Stomach (tissue), 4 donors: ENCODE results near the gene RXRA.

Experiments
- CTCF ChIP-seq, 7 experiments: fragments of 450-650 bp in 4 of 7; fragments of 200-600 bp in 3 of 7; sonication (generic) in 3 of 7; IDR thresholded peaks; one replicate each; pipeline ENCODE4 v1.5.1; 2016 to 2019; ENCODE audit warnings: antibody characterized with exemption in 7 of 7, control low read depth in 2 of 7, mild to moderate bottlenecking in 1 of 7
- POLR2A ChIP-seq, 4 donors: fragments of 450-650 bp; IDR thresholded peaks; one replicate each; pipeline ENCODE4 v1.6.1; 2016; ENCODE audit warnings: antibody characterized with exemption in 4 of 4, control low read depth in 2 of 4, mild to moderate bottlenecking in 1 of 4, moderate library complexity in 1 of 4
- POLR2AphosphoS5 ChIP-seq, 3 donors: sonication (generic); formaldehyde crosslinking; IDR thresholded peaks; one replicate each; pipeline ENCODE4 v1.6.1; 2016; ENCODE audit warnings: antibody characterized with exemption in 3 of 3

DNA sequence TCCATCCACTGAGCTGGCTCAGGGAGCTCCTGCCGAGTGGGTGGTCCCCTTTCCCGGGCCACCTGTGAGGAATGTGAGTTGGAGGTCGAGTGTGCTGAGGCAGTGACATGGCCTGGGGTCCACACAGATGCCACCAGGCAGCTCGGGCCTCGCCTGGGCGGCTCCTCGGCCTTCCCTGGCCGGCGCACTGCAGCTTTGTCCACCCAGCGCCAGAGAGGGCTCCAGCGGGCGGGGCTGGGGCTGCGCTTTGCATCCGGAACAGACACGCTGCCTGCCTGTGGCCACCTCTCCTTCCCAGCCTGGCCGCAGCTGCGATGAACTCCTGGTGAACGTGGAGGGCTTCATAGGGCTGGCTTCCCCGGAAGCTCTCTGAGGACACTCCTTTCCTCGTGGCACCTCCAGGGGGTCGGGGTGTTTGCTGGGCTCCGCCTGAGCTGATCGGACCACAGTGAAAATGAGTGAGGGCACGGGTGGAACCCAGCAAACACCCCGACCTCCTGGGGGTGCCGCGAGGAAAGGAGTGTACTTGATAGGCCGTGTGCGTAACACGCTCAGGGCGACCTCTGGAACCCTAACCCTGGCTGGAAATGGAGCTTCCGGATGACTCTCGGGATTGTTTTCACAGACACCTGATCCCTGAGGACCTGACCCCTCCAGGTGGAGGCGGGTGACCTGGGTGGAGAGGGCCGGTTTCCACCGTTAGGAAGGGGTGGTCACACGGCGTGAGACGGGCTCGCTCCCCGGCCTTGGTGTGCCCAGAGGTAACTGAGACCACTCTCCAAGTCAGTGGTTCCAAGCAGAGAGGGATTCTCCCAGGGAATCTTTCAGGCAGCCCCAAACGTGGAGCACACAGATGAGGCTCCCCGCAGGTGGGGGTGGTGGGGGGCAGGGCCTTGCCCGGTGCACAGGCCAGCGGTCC, 31.8 kb upstream of the RXRA start:
- TF ChIP-seq CTCF (IDR thresholded peaks at IDR 0.05) (peak in 1 of 7 experiments; percentile 7), POLR2A (IDR thresholded peaks at IDR 0.05) (no peak), POLR2AphosphoS5 (IDR thresholded peaks at IDR 0.05) (no peak)
